ENCODE measurements around the gene UGT2B10. TPM values are rescaled to one million over a fixed set of nuclear protein-coding genes. Genes with fewer than 3 reads are reported as not detected.

Gene UGT2B10
- total RNA-seq, 1 experiment from 2014 or later: not detected

GRCh38 chr4:68831642-68832041, 15.8 kb downstream of the UGT2B10 start:
- H3K4me3 ChIP-seq (ENCODE audit: low read depth, low read length, poor library complexity, severe bottlenecking): no peak overlapping the region
- intact Hi-C loops (cut with micrococcal nuclease; ENCODE audit: unreplicated experiment): no loop called here
- no peaks in the 10 kb centered on the region for H3K9me3 ChIP-seq (ENCODE audit: low read depth, low read length, poor library complexity, severe bottlenecking)
- TF ChIP-seq, protein P1, sequence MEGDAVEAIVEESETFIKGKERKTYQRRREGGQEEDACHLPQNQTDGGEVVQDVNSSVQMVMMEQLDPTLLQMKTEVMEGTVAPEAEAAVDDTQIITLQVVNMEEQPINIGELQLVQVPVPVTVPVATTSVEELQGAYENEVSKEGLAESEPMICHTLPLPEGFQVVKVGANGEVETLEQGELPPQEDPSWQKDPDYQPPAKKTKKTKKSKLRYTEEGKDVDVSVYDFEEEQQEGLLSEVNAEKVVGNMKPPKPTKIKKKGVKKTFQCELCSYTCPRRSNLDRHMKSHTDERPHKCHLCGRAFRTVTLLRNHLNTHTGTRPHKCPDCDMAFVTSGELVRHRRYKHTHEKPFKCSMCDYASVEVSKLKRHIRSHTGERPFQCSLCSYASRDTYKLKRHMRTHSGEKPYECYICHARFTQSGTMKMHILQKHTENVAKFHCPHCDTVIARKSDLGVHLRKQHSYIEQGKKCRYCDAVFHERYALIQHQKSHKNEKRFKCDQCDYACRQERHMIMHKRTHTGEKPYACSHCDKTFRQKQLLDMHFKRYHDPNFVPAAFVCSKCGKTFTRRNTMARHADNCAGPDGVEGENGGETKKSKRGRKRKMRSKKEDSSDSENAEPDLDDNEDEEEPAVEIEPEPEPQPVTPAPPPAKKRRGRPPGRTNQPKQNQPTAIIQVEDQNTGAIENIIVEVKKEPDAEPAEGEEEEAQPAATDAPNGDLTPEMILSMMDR (conservative IDR thresholded peaks at IDR 0.05; ENCODE audit: low read depth, low read length): no peak
- TF ChIP-seq EZH2 (IDR thresholded peaks at IDR 0.05; ENCODE audit: borderline replicate concordance, low read depth, low read length, poor library complexity, severe bottlenecking): no peak
- H3K27ac ChIP-seq (ENCODE audit: low read depth, low read length, poor library complexity, severe bottlenecking): no peak overlapping the region
- ChIA-PET POLR2A (ENCODE audit: low non-redundant PET) (no interaction called here), CTCF (no interaction called here)
- no peaks in the 10 kb centered on the region for H3K36me3 ChIP-seq (ENCODE audit: insufficient read depth, low read length, poor library complexity, severe bottlenecking)
- DNase-seq (ENCODE audit: low spot score): no peak
- no TSS peak for BruUV-seq (replicated peaks)
- no peaks in the 10 kb centered on the region for H3K4me1 ChIP-seq (ENCODE audit: insufficient read depth, low read length, poor library complexity, severe bottlenecking)
- no peaks in the 10 kb centered on the region for H3K27me3 ChIP-seq (replicated peaks; ENCODE audit: insufficient read depth, low read depth, low read length, poor library complexity)

GRCh38 chr4:68850293-68850692, 34.5 kb downstream of the UGT2B10 start:
- ChIA-PET POLR2A (ENCODE audit: low non-redundant PET) (no interaction called here), CTCF (no interaction called here)
- no peak for TF ChIP-seq EZH2 (IDR thresholded peaks at IDR 0.05; ENCODE audit: borderline replicate concordance, low read depth, low read length, poor library complexity, severe bottlenecking)
- TF ChIP-seq, protein P1 (conservative IDR thresholded peaks at IDR 0.05; ENCODE audit: low read depth, low read length): no peak
- no TSS peak for BruUV-seq (replicated peaks)
- no peaks in the 10 kb centered on the region for H3K36me3 ChIP-seq (ENCODE audit: insufficient read depth, low read length, poor library complexity, severe bottlenecking)
- no peak for DNase-seq (ENCODE audit: low spot score)
- H3K4me1 ChIP-seq (ENCODE audit: insufficient read depth, low read length, poor library complexity, severe bottlenecking): no peaks in the 10 kb centered on the region
- H3K9me3 ChIP-seq (ENCODE audit: low read depth, low read length, poor library complexity, severe bottlenecking): no peaks in the 10 kb centered on the region
- no peak overlapping the region for H3K27ac ChIP-seq (ENCODE audit: low read depth, low read length, poor library complexity, severe bottlenecking)
- intact Hi-C loops (cut with micrococcal nuclease; ENCODE audit: unreplicated experiment): no loop called here
- no peak overlapping the region for H3K4me3 ChIP-seq (ENCODE audit: low read depth, low read length, poor library complexity, severe bottlenecking)
- no peaks in the 10 kb centered on the region for H3K27me3 ChIP-seq (replicated peaks; ENCODE audit: insufficient read depth, low read depth, low read length, poor library complexity)

DNA sequence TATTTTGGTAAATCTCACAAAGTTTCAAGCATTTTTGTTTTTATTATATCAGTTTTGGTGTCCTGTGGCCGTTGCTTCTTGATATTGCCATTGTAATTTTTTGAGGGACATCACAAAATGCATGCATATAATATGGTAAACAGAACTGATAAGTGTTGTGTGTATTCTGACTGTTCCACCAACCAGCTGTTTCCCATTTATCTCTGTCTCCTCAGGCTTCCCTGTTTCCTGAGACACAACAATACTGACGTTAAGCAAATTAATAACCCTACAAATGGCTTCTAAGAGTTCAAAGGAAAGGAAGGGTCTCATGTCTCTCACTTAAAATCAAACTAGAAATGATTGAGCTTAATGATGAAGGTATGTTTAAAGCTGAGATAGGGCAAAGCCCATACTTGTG, 40.0 kb downstream of the UGT2B10 start:
- no peak for DNase-seq (ENCODE audit: low spot score)
- Histone ChIP-seq H3K9me3 (ENCODE audit: low read depth, low read length, poor library complexity, severe bottlenecking) (no peaks in the 10 kb centered on the region), H3K4me1 (ENCODE audit: insufficient read depth, low read length, poor library complexity, severe bottlenecking) (no peaks in the 10 kb centered on the region), H3K27me3 (replicated peaks; ENCODE audit: insufficient read depth, low read depth, low read length, poor library complexity) (no peaks in the 10 kb centered on the region), H3K27ac (ENCODE audit: low read depth, low read length, poor library complexity, severe bottlenecking) (no peak overlapping the region), H3K4me3 (ENCODE audit: low read depth, low read length, poor library complexity, severe bottlenecking) (no peak overlapping the region), H3K36me3 (ENCODE audit: insufficient read depth, low read length, poor library complexity, severe bottlenecking) (no peaks in the 10 kb centered on the region)
- TF ChIP-seq, protein P1 (conservative IDR thresholded peaks at IDR 0.05; ENCODE audit: low read depth, low read length): no peak
- TF ChIP-seq EZH2 (IDR thresholded peaks at IDR 0.05; ENCODE audit: borderline replicate concordance, low read depth, low read length, poor library complexity, severe bottlenecking): no peak
- ChIA-PET CTCF (no interaction called here), POLR2A (ENCODE audit: low non-redundant PET) (no interaction called here)
- intact Hi-C loops (cut with micrococcal nuclease; ENCODE audit: unreplicated experiment): no loop called here
- BruUV-seq (replicated peaks): no TSS peak
